H1 (cell line): ENCODE data around the gene TBX15. TPM values are rescaled to one million over a fixed set of nuclear protein-coding genes. Genes with fewer than 3 reads are reported as not detected.

Source experiments
- CTCF ChIA-PET: fragments of 300-600 bp; sonication (Branson Sonifier 250); formaldehyde crosslinking; loops from one replicate; lab custom pipeline; 2021; ENCODE audit not compliant: partially characterized antibody; lab: Charles Lee
- POLR2A ChIA-PET: fragments of 300-600 bp; sonication (Branson Sonifier 250); formaldehyde crosslinking; loops from one replicate; lab custom pipeline; 2021; ENCODE audit warnings: inconsistent platforms; ENCODE audit not compliant: partially characterized antibody; lab: Charles Lee
- DNase-seq, 2 experiments: peaks; one replicate each; pipeline versions ENCODE4 v3.0.0 to v3.0.0-alpha.2; 2010 to 2022; ENCODE audit warnings: low spot score in 2 of 2, low read depth in 1 of 2, mixed read lengths in 1 of 2
- FAIRE-seq: peaks from 2 replicates; lab custom pipeline; 2011; peaks lifted over from hg19 to GRCh38; lab: Jason Lieb, UNC
- H2AFZ ChIP-seq: 2 replicates; pipeline ENCODE4 v1.8.1; 2012; ENCODE audit warnings: low read length, inconsistent platforms
- H2AK5ac ChIP-seq: 2 replicates; pipeline ENCODE4 v1.6.1; 2013; ENCODE audit warnings: low read depth, low read length
- H2BK120ac ChIP-seq: replicated peaks from 2 replicates; pipeline ENCODE3; 2013; ENCODE audit warnings: low read depth, low read length, inconsistent platforms
- H2BK12ac ChIP-seq: 2 replicates; pipeline ENCODE4 v1.6.1; 2013; ENCODE audit warnings: low read depth, low read length
- H2BK15ac ChIP-seq: 2 replicates; pipeline ENCODE4 v1.6.1; 2013; ENCODE audit warnings: low read length
- H2BK20ac ChIP-seq: 2 replicates; pipeline ENCODE4 v1.6.1; 2013; ENCODE audit warnings: low read length
- H2BK5ac ChIP-seq: 2 replicates; pipeline ENCODE4 v1.6.1; 2013; ENCODE audit warnings: low read depth, low read length
- H3K14ac ChIP-seq: 2 replicates; pipeline ENCODE4 v1.6.1; 2013; ENCODE audit warnings: inconsistent platforms; ENCODE audit not compliant: insufficient read length
- H3K18ac ChIP-seq: 2 replicates; pipeline ENCODE4 v1.6.1; 2013; ENCODE audit warnings: low read length; ENCODE audit errors: extremely low read depth
- H3K23ac ChIP-seq: 2 replicates; pipeline ENCODE4 v1.6.1; 2013; ENCODE audit warnings: inconsistent platforms; ENCODE audit not compliant: insufficient read length
- H3K23me2 ChIP-seq: 2 replicates; pipeline ENCODE4 v1.6.1; 2013; ENCODE audit warnings: low read depth, low read length
- H3K27ac ChIP-seq: 2 replicates; pipeline ENCODE4 v1.6.1; 2011; ENCODE audit warnings: low read depth, low read length, inconsistent platforms
- H3K27me3 ChIP-seq, 4 experiments: replicated peaks in 1 of 4; 1 replicate in 1 of 4; 2 replicates in 3 of 4; pipeline versions ENCODE4 v1.6.1 to v1.8.1; 2011 to 2013; ENCODE audit warnings: low read length in 3 of 4, mild to moderate bottlenecking in 3 of 4, inconsistent platforms in 2 of 4, mixed read lengths in 2 of 4, moderate library complexity in 1 of 4; ENCODE audit not compliant: control insufficient read depth in 3 of 4, insufficient read depth in 3 of 4; ENCODE audit errors: extremely low read depth in 1 of 4
- H3K36me3 ChIP-seq, 4 experiments: 2 replicates each; pipeline versions ENCODE4 v1.6.1 to v1.8.1; 2011 to 2013; ENCODE audit warnings: mild to moderate bottlenecking in 4 of 4, low read length in 3 of 4, moderate library complexity in 2 of 4, control low read depth in 1 of 4, inconsistent platforms in 1 of 4; ENCODE audit not compliant: insufficient read depth in 4 of 4, control insufficient read depth in 2 of 4
- H3K4ac ChIP-seq: replicated peaks from 2 replicates; pipeline ENCODE3; 2013; ENCODE audit warnings: low read length, low read depth, mixed read lengths, inconsistent platforms; ENCODE audit not compliant: insufficient read length
- H3K4me1 ChIP-seq, 4 experiments: replicated peaks in 1 of 4; 1 replicate in 1 of 4; 2 replicates in 3 of 4; pipeline versions ENCODE4 v1.6.1 to v1.8.1; 2011 to 2013; ENCODE audit warnings: low read length in 3 of 4, inconsistent platforms in 2 of 4, mixed read lengths in 1 of 4; ENCODE audit not compliant: insufficient read depth in 4 of 4, control insufficient read depth in 3 of 4
- H3K4me2 ChIP-seq, 2 experiments: 2 replicates each; pipeline versions ENCODE4 v1.6.1 to v1.8.1; 2011 to 2013; ENCODE audit warnings: low read depth in 2 of 2, low read length in 2 of 2, control low read depth in 1 of 2, inconsistent platforms in 1 of 2, mild to moderate bottlenecking in 1 of 2; ENCODE audit not compliant: insufficient read depth in 1 of 2
- H3K4me3 ChIP-seq, 4 experiments: fragments of 200-600, 300-600 bp in 1 of 4; sonication (generic), shearing (Covaris generic), sonication (Bioruptor Twin) in 1 of 4; 2 replicates each; pipeline versions ENCODE4 v1.5.1 to v1.8.1; 2011 to 2016; ENCODE audit warnings: low read length in 4 of 4, low read depth in 3 of 4, control low read depth in 2 of 4, inconsistent platforms in 2 of 4, mild to moderate bottlenecking in 2 of 4, mixed read lengths in 1 of 4, moderate library complexity in 1 of 4; ENCODE audit not compliant: insufficient read depth in 2 of 4; ENCODE audit errors: extremely low read depth in 1 of 4
- H3K56ac ChIP-seq: replicated peaks from 2 replicates; pipeline ENCODE3; 2013; ENCODE audit warnings: low read depth, mild to moderate bottlenecking, mixed read lengths, low read length, inconsistent platforms; ENCODE audit not compliant: insufficient read length
- H3K79me1 ChIP-seq: 2 replicates; pipeline ENCODE4 v1.6.1; 2013; ENCODE audit warnings: low read depth, low read length, control low read depth
- H3K79me2 ChIP-seq, 2 experiments: 2 replicates each; pipeline versions ENCODE4 v1.6.1 to v1.8.1; 2012 to 2013; ENCODE audit warnings: low read length in 2 of 2, mild to moderate bottlenecking in 2 of 2, inconsistent platforms in 1 of 2; ENCODE audit not compliant: insufficient read depth in 2 of 2, control insufficient read depth in 1 of 2
- H3K9ac ChIP-seq, 4 experiments: replicated peaks in 1 of 4; 1 replicate in 1 of 4; 2 replicates in 3 of 4; pipeline versions ENCODE4 v1.6.1 to v1.8.1; 2011 to 2013; ENCODE audit warnings: low read depth in 3 of 4, low read length in 3 of 4, control low read depth in 2 of 4, mild to moderate bottlenecking in 2 of 4, moderate library complexity in 2 of 4, inconsistent platforms in 1 of 4; ENCODE audit errors: extremely low read depth in 1 of 4
- H3K9me3 ChIP-seq, 2 experiments: 2 replicates each; pipeline versions ENCODE4 v1.6.1 to v1.8.1; 2012 to 2013; ENCODE audit warnings: mild to moderate bottlenecking in 2 of 2, moderate library complexity in 2 of 2, control low read depth in 1 of 2, inconsistent platforms in 1 of 2, low read depth in 1 of 2, low read length in 1 of 2, mixed read lengths in 1 of 2; ENCODE audit not compliant: insufficient read depth in 2 of 2
- H4K20me1 ChIP-seq, 2 experiments: replicated peaks in 1 of 2; 2 replicates each; pipeline versions ENCODE3 to v1.8.1; 2011 to 2013; ENCODE audit warnings: inconsistent platforms in 2 of 2, low read length in 2 of 2, mild to moderate bottlenecking in 1 of 2; ENCODE audit not compliant: insufficient read depth in 2 of 2, control insufficient read depth in 1 of 2
- H4K5ac ChIP-seq: 2 replicates; pipeline ENCODE4 v1.6.1; 2013; ENCODE audit warnings: low read length, low read depth, mixed read lengths, inconsistent platforms; ENCODE audit not compliant: insufficient read length
- H4K8ac ChIP-seq: 2 replicates; pipeline ENCODE4 v1.8.0; 2013; ENCODE audit warnings: mild to moderate bottlenecking, moderate library complexity, low read length, inconsistent platforms; ENCODE audit not compliant: insufficient read depth; ENCODE audit errors: extremely low read depth
- H4K91ac ChIP-seq: replicated peaks from 2 replicates; pipeline ENCODE3; 2013; ENCODE audit warnings: low read length, mixed read lengths, inconsistent platforms; ENCODE audit not compliant: insufficient read length
- CHD1 ChIP-seq: IDR thresholded peaks from 2 replicates; pipeline ENCODE4 v1.6.1; 2012; ENCODE audit warnings: low read depth, low read length, improper control_type of control experiment
- CREB1 ChIP-seq: IDR thresholded peaks from 2 replicates; pipeline ENCODE4 v1.6.1; 2012; ENCODE audit warnings: inconsistent platforms
- CTCF ChIP-seq, 3 experiments: IDR thresholded peaks; 1 replicate in 2 of 3; 2 replicates in 1 of 3; pipeline versions ENCODE4 v1.5.1 to v1.6.1; 2011; ENCODE audit warnings: low read length in 3 of 3, mild to moderate bottlenecking in 3 of 3, inconsistent platforms in 2 of 3, low read depth in 1 of 3, moderate library complexity in 1 of 3; ENCODE audit not compliant: insufficient read depth in 1 of 3; ENCODE audit errors: control extremely low read depth in 1 of 3
- EP300 ChIP-seq, 2 experiments: IDR thresholded peaks; 1 replicate in 1 of 2; 2 replicates in 1 of 2; pipeline ENCODE4 v1.6.1; 2011 to 2012; ENCODE audit warnings: low read depth in 2 of 2, low read length in 2 of 2, mild to moderate bottlenecking in 2 of 2, borderline replicate concordance in 1 of 2, inconsistent platforms in 1 of 2, moderate library complexity in 1 of 2
- JUN ChIP-seq: IDR thresholded peaks from 2 replicates; pipeline ENCODE4 v1.6.1; 2011; ENCODE audit warnings: low read depth, mild to moderate bottlenecking, improper control_type of control experiment, low read length
- KDM4A ChIP-seq: IDR thresholded peaks from one replicate; pipeline ENCODE4 v1.7.1; 2012; ENCODE audit warnings: low read depth, mild to moderate bottlenecking, moderate library complexity, low read length, inconsistent platforms; ENCODE audit not compliant: severe bottlenecking
- NRF1 ChIP-seq: IDR thresholded peaks from 2 replicates; pipeline ENCODE4 v1.6.1; 2011; ENCODE audit warnings: mild to moderate bottlenecking, low read depth, low read length, improper control_type of control experiment
- SIX5 ChIP-seq: IDR thresholded peaks from 2 replicates; pipeline ENCODE4 v1.6.1; 2011; ENCODE audit warnings: mild to moderate bottlenecking, low read depth, low read length
- WGBS, 2 experiments: shearing (Covaris generic) in 1 of 2; methylation state at CpG; one replicate each; pipeline versions ENCODE4 v1.1.6 to v1.1.7; 2013 to 2015; ENCODE audit warnings: low lambda C conversion rate in 2 of 2, mixed read lengths in 2 of 2, inconsistent platforms in 1 of 2, low coverage in 1 of 2, missing lambda C conversion rate in 1 of 2; ENCODE audit not compliant: insufficient replicate concordance in 2 of 2, insufficient coverage in 1 of 2, insufficient read length in 1 of 2; ENCODE audit errors: extremely low coverage in 1 of 2, missing lambda C conversion rate in 1 of 2; 5-methylcytosine and 5-hydroxymethylcytosine counted together
- polyA plus RNA-seq, 7 experiments: library from polyadenylated mRNA; depleted of rRNA in 3 of 7; stranded (reverse) in 5 of 7; unstranded in 2 of 7; fragments of >200 nt in 5 of 7; fragments of 200-250 nt in 2 of 7; gene quantifications; 1 replicate in 5 of 7; 2 replicates in 1 of 7; 4 replicates in 1 of 7; pipeline versions ENCODE4 v1.2.1 to v1.2.3, GENCODE V29; 2011 to 2013; ENCODE audit warnings: missing spikeins in 2 of 7, mixed read lengths in 2 of 7
- total RNA-seq: library from RNA; stranded (reverse); fragmentation: NEBNext Ultra II Directional; extraction: Animal tissue kit (Norgen Biotek cat#: 25700); gene quantifications from 2 replicates; pipeline ENCODE4 v1.2.1, GENCODE V29; 2021
- TF ChIP-seq, protein P1 (sequence below): IDR thresholded peaks from 2 replicates; pipeline ENCODE4 v1.6.1; 2012; ENCODE audit warnings: inconsistent platforms

The TBX15 gene
- total and polyA plus RNA-seq, 2 of the 8 experiments (the other 6 are each of a cell fraction or from before 2014, with no cell fraction given), result 0.14 to 0.24 TPM

DNA sequence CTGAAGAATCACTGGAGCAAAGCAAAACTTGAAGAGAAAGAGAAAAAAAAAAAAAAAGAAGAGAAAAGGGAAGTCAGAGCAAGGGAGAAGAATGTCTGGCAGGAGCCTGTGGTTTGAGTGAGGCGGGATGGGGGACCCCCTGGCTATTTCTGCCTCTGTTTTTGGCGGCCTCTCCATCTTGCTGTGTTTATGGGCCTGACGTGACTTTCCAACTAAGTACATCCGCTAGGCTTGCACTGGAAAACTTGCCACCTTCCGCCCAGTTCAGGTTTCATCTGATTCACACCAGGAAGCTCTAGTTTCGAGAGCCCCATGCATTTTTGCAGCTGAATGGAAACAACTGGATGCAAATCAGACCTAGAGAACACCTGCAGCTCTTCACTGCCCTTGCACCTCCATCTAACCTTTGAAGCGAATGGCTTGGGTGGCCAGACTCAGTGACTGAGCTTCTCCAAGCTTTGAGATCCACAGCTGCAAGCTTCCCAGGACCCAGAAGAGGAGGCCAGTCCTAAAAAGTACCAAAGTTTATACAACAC is 28.0 kb downstream of the TBX15 start:
- H4K91ac ChIP-seq, result no peak overlapping the region
- no peaks in the 10 kb centered on the region for H3K9me3 ChIP-seq
- no peak overlapping the region for H3K9ac ChIP-seq
- H2BK20ac ChIP-seq, result peak overlapping the region; percentile 83; the same call in 1 of the 2 replicates
- no peaks in the 10 kb centered on the region for H3K23me2 ChIP-seq
- peak overlapping the region; percentile 9 to 30; a peak in 3 of 4 replicates for H3K4me2 ChIP-seq
- ChIA-PET POLR2A (interaction anchor here (1.2 kb wide), 1 partner anchor 48 kb away, joined by 3 read pairs; no protein-coding TSS in a partner anchor), CTCF (interaction anchor here (0.9 kb wide), 1 partner anchor 288 kb away, joined by 3 read pairs; no protein-coding TSS in a partner anchor)
- H3K4ac ChIP-seq, result no peak overlapping the region
- H2AK5ac ChIP-seq, result no peak overlapping the region
- H3K18ac ChIP-seq, result peak overlapping the region; percentile 7; the same call in 1 of the 2 replicates
- no peaks in the 10 kb centered on the region for H3K79me1 ChIP-seq
- H3K27me3 ChIP-seq, result peaks cover 0 to 1% (median 0%) of the 10 kb centered on the region in 4 experiments; a peak in 1 of 7 replicates
- H3K27ac ChIP-seq, result no peak overlapping the region; the same call in 1 of the 2 replicates
- H2BK15ac ChIP-seq, result no peak overlapping the region
- H3K4me1 ChIP-seq, result peaks cover 1 to 11% (median 8%) of the 10 kb centered on the region in 4 experiments; a peak in 5 of 7 replicates
- 21% methylated on average over 6 of the region's 7 CpGs; no CpG with 5 or more reads in 1 of the 2 experiments for WGBS, 2 experiments
- H4K8ac ChIP-seq, result no peak overlapping the region
- peak overlapping the region in 2 of 4 experiments; percentile 12 to 39; a peak in 3 of 8 replicates for H3K4me3 ChIP-seq
- no peak overlapping the region for H3K23ac ChIP-seq
- H3K56ac ChIP-seq, result no peak overlapping the region
- H3K79me2 ChIP-seq, result no peaks in the 10 kb centered on the region
- H3K14ac ChIP-seq, result no peak overlapping the region
- no peaks in the 10 kb centered on the region for H3K36me3 ChIP-seq
- no peak overlapping the region for H4K5ac ChIP-seq
- H4K20me1 ChIP-seq, result no peaks in the 10 kb centered on the region
- peak overlapping the region; percentile 71; the same call in 1 of the 2 replicates for H2BK5ac ChIP-seq
- H2AFZ ChIP-seq, result no peak overlapping the region
- FAIRE-seq (peak; percentile 60), DNase-seq (peak in 1 of 2 experiments; percentile 50)
- H2BK12ac ChIP-seq, result peak overlapping the region; percentile 89; the same call in 1 of the 2 replicates
- H2BK120ac ChIP-seq, result no peak overlapping the region
- TF ChIP-seq CTCF (IDR thresholded peaks at IDR 0.05; ENCODE audit: control extremely low read depth in 1 of 3, insufficient read depth in 1 of 3, low read depth in 1 of 3, low read length in 3 of 3), result no peak
- no peak for TF ChIP-seq EP300 (IDR thresholded peaks at IDR 0.05; ENCODE audit: borderline replicate concordance in 1 of 2, low read depth in 2 of 2, low read length in 2 of 2)
- TF ChIP-seq, protein P1, sequence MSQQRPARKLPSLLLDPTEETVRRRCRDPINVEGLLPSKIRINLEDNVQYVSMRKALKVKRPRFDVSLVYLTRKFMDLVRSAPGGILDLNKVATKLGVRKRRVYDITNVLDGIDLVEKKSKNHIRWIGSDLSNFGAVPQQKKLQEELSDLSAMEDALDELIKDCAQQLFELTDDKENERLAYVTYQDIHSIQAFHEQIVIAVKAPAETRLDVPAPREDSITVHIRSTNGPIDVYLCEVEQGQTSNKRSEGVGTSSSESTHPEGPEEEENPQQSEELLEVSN, result peak; percentile 40
- TF ChIP-seq NRF1, result no peak
- no peak for TF ChIP-seq SIX5
- TF ChIP-seq JUN, result no peak
- no peak for TF ChIP-seq KDM4A
- TF ChIP-seq CREB1, result no peak
- TF ChIP-seq CHD1, result no peak
